RCC 7860 (cell line): ENCODE measurements around the gene FRK.
"Not testable (repeated sequence)": the region's sequence is repeated elsewhere in the genome, so short reads cannot be mapped to it uniquely, and the experiment has no call there.

ENCODE experiments used
- DNase-seq: peaks from one replicate; pipeline ENCODE4 v3.0.0-alpha.2; 2015; ENCODE audit warnings: low spot score
- FAIRE-seq: peaks from 2 replicates; lab custom pipeline; 2012; peaks lifted over from hg19 to GRCh38; lab: Jason Lieb, UNC

Gene FRK

DNA sequence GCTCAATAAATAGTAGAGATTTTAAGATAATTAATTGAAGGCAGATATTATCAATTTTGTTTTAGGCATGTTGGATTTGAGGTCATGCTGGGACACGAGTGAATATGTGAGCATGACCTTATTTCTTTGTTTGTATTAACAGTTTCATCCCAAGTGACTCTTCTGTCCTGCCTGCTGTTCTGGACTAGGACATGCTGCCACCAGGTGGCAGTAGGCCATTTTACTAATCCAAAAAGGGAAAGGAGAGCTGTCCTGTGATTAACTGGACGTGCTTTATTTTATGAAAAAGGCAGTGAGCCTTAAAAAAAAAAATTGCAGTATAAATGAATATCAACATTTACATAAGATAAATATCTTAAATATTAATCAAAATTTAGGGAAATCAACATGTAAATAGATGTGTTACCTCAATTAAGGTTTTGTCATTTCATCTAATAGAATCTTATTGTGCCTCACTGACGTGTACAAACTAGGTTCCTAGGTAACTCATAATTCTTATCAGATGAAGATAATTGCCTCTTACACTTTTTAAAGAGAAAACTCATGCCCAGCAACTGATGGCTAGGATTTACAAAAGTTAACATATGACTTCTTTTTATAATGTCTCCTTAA lies 49.8 kb downstream of the FRK start:
- DNase-seq (peak; percentile 29), FAIRE-seq (peak; percentile 60)

DNA sequence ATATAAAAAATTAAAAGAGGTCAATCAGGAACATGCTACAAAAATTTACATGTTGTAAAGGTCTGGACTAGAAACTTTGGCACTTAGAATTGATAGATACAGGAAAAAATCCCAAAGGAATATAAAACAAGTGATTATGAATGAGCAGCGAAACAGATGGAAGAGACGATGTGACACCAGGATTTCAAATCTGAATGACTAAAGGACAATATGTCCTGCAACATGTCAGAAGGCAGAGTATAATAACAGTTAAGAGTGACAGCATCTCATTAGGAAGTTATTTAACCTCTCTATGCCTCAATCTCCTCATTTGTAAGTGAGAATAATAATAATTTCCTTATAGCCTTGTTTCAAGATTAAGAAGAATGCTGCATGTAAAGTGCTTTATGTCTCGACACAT lies 50.3 kb downstream of the FRK start:
- no peak for DNase-seq
- FAIRE-seq, result no peak

DNA sequence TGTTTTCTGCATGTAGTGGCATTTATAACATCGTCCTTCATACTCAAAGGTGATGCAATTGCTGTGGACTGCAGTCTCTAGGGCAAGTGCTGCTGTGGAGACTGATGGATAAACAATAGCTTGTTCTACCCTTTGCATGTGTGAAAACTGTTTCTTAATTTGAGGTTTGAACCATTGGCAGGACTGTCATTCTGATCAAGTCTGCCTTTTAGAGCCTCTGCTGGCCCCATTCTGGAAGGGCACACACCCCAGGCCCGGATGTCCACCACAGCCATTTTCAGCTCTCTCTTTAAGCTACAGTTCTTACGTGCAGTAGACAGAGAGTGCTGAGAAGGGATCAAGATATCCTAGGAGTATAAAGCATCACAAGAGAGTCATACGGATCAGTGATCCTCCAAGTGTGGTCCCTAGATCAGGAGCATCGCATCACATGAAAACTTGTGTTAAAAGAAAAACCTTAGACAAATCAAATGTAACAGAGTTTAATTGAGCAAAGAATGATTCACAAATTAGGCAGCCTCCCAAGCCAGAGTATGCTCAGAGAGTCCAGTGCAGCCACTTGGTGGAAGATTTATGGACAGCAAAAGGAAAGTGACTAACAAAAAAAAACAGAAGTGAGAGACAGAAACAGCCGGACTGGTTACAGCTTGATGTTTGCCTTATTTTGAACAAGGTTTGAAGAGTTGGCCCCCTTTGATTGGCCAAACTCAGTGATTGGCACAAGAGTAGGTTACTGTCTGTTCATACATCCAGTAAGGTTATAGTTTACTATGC lies 52.0 kb downstream of the FRK start:
- DNase-seq (peak; percentile 68), FAIRE-seq (peak; percentile 87)

DNA sequence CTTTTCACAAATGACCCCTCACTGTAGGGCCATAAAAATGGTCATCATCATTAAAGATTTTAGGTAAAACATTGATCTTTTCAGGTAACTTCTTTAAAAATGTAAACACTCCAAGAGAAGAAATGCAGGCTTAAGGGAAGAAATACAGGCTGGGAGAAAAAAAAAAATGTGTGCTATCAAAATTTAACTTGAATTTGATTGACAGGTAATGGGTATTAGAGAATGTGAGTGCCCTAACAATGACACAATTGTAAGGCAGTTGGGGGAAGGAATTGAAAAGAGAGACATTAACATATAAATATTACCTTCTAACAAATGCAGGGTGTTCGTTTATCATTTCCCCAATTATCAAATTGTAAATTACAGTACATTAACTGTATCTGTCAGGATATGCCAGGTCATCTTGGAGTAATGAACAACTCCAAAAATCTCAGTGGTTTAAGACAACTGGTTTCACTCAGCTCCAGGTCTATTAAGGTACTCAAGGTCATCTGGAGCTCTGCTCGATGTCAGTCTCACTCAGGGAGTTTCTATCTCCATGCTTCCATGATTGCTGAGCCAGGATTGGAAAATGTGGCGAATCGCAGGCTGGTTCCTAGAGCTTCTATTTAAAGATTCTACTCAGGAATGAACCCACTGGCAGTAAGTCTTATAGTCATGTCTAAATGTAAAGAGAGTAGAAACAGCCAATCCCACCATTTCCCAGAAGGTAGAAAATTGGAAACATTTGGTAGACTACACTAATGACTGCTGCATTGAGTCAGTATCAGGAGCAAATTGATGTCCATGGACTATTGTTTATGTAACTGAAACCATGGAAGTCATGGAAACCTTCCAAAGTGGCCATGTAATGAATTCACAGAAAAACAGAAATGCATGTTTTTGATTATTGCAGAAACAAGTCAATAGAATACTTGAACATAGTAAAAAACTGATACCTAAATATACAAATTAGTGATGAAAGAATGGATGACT lies 55.6 kb downstream of the FRK start:
- FAIRE-seq (no peak), DNase-seq (no peak)

DNA sequence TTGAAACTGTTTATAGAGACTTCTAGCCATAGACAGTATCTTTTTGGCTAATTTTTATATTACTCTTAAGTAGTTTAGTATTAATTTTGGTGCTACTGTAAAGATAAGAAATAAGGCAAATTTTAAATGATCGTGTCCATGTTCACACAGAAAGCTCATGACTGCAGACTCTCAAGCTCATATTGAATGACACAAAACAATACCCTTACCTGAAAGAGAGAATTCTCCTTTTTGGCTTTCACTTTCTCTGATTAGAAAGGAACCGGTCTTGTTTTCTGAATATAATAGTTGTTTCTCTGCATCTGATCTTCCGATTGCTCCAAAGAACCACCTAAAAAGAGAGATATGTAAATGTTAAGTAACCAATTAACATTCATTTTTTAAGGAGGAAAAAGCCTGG lies 57.0 kb downstream of the FRK start:
- DNase-seq, result no peak
- no peak for FAIRE-seq

DNA sequence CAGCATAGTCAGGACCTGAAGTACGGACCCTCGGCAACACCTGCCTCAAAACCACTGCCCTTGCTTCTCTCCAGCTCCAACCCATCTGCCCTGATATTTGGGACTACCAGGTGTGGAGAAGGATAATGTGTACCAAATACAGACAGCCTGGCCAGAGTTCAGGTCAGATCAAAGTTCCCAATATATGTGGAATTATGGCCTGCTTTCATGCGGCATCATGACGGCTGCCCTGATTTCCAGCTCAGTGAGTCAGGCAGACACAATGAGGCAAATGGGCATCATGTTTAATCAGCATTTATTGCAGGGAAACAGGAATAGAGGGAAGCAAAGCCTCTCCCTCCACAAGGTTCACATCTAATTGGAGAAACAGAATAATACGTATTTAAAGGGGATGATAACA lies 57.9 kb downstream of the FRK start:
- FAIRE-seq (no peak), DNase-seq (no peak)

DNA sequence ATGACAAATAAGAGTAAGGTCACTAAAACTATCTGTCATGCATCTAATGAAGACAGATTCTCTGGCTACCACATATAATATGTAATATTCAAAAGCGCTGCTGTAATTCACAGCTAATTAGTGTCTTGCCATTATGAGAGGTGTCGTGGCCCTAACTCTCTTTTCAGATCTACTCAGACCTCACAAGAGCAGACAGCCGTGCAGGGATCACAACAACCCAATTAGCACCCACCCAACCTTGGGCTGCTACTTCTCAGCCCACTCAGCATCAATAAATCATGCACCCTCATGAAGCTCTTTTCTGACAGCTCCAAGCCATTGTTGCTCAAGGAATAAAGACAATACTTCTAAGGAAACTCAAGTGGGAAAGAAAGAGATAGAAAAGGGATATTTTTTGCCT lies 61.5 kb downstream of the FRK start:
- DNase-seq (no peak), FAIRE-seq (no peak)

DNA sequence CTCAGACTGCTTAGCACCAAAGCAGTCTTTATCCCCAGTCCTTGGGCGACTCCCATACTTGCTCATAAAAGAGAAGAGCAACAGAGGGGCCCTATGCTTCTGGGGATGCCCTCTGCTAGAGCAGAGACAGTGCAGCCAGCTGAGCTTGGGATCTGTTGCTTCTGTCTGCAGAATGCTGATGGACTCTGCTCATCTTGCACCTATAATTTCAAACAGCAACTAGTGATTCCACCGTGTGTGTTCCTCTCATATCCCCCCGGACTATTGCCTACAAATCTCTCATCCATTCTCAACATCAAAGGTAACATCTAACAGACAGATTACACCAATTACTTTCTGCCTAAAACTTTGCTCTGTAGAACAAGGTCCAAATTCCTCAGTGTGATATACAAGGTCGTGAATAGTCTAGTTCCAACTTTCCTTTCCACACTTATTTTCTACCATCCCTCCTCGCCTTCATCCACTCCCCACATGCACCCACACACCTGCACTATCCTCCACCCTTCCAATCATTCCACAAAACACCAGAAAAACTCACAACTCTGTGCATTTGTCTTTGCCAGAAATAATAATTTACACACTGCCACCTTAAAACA lies 62.6 kb downstream of the FRK start:
- no peak for FAIRE-seq

DNA sequence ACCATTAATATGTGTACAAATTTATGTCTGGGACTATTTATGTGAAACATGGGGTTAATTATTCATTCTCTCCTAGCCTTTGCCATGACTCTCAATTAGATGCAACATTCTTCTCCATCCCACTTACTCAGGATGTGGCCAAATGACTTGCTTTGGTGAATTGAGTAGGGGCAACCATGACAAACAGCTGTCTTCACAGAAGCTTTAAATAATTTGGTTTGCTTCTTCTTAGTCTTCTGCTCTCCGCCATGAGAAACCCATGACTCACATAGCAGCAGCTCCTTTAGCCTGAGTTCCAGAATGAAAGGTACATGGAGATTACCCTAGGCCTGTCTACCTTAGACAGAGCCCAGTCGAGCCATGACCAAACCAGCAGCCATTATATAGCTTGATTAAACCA lies 74.7 kb downstream of the FRK start:
- DNase-seq, result no peak
- FAIRE-seq, result no peak

More for the DNA sequence above, 62.6 kb downstream of the FRK start:
- DNase-seq, result no peak

DNA sequence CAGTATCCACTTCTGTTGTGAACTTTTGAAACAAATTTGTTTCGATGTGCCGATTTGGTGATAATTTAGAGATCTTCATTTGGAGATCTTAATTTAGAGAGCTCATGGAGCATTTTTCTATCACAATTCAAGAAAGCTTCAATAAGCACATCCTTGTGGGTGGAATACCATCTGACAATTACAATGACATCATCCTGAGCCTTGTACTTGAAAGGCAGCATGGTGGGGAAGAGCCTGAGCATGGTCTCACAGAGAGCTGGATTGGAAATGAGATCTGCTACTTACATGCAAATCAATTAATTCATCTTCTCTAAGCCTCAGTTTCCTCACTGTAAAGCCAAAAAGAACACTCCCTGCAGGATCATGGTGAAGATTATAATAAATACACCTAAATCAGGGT lies 75.9 kb downstream of the FRK start:
- FAIRE-seq (no peak), DNase-seq (no peak)

DNA sequence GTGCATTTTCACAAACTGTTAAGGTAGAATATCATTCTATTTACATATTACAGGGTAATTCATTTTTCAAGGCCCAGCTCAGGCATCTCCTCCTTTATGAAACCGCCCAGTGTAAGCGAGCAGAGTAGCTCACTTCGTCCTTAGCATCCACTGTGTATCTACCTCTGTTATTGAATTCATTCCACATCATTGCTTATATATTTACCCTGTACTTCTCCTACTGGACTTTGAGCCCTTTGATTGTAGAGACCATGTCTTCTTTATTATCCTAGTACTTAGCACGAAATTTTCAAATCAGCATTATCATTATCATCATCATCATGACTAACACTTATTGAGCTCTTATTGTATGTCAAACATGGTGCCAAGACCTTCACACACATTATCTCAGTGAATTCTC lies 76.7 kb downstream of the FRK start:
- DNase-seq (no peak), FAIRE-seq (no peak)

DNA sequence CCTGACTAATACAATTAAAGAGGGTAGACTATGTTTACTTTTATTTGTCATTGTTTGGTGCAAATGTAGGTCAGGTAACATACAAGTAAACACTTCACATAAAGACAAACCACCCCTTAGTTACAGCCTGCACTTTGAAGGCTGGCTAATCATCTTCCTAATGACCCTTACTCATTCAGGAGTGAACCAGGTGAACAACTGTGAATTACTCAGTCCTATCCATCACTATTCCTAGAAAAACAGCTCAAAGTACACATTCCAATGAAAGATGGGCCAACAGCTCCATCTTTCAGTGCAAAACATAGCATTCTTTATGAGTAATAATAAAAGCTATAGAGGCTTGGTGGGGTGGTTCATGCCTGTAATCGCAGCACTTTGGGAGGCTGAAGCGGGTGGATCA lies 78.2 kb downstream of the FRK start:
- DNase-seq, result no peak
- FAIRE-seq, result no peak

DNA sequence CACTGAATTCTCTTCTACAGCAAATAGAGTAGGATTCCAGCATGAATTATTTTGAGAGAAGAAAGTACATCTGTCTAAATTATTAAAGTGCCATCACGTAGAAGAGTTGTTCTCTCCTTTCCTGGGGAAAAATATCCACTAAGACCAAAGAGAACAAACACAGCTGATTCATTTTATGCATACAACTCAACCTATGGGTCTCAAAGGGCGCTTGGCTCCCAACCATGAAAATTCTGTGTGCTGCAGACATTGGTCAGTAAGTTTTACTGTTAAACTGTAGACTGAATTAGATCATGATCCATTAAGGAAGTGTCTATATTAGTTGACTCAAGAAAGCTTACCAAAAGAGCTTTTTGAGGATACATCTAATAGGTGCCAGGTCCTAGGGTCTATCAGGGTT lies 83.5 kb downstream of the FRK start:
- FAIRE-seq (no peak), DNase-seq (no peak)

DNA sequence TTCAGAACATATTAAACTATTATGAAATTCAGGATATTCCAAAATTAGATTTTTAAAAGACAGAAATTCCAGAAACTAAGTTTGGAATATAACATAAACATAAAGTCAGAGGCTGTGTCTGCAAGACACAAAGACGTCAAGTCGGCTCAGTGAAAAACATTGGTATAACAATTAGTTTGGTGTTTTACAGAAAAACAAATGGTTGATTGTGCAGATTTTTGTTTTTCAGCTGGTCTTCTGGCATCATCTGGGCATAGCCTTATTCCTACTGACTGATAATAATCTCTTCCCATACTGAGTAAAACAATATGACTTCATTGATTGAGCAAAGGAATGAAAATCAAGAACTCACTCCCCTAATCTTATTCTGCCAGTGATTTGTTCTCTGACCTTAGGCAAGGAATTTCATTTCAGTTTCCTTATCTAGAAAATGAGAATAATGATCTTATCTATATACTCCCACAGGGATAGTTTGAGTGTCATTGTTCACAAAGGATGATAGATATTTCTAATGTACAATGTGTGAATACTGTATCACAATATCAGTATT lies 84.3 kb downstream of the FRK start:
- DNase-seq, result no peak
- FAIRE-seq, result no peak

DNA sequence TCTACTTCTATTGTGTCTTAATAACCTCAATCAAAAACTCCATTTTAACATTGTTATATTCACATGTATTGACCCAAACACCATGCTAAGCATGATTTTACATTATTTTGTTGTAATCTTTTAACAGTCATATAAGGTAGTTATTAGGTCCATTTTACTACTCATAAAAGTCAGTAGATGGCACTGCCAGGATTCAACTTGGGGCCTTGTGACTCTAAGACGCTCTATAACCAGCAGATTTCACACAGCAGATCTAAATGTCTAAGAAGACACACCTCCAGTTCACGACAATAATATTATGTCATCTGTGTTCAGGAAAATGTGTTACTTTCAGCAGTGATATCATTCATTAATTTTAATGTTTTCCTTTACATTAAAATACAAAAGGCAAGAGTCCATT lies 88.0 kb downstream of the FRK start:
- DNase-seq, result no peak

DNA sequence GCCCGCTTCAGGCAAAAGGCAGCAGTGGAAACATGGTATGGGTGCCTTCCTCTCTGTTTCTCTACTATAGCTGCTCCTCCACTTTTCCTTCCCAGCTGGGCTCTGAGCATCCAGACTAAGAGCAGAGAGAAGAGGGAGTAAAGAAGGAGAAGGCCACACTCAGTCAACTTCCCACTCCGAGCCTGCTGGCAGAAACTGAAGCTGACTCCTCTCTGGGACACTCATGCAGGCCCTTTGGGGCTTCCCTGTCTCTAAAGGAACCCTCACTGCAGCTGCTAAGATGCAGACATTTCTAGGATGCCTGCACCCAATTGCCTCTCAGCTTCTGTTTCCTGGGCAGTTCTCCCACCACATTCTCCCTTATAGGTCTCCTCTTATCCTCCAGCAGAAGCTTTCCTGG lies 88.9 kb downstream of the FRK start:
- DNase-seq (no peak), FAIRE-seq (no peak)

More for the DNA sequence above, 88.0 kb downstream of the FRK start:
- no peak for FAIRE-seq

DNA sequence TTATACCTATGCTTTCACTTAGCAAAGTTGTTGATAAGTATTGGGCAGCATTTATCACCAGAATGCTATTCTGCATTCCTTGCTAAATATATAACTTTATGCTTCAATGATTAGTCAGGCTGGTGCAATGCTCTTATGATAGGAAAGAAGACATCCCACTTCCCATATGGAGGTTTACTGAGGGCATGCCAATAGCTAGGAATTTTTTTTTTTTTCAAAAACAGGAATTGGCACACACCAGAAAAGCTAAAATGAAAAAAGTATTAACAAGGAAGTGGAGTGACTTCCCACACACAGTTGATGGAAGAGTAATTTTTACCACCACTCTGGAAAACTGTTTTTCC lies 90.8 kb downstream of the FRK start:
- DNase-seq (no peak), FAIRE-seq (no peak)

DNA sequence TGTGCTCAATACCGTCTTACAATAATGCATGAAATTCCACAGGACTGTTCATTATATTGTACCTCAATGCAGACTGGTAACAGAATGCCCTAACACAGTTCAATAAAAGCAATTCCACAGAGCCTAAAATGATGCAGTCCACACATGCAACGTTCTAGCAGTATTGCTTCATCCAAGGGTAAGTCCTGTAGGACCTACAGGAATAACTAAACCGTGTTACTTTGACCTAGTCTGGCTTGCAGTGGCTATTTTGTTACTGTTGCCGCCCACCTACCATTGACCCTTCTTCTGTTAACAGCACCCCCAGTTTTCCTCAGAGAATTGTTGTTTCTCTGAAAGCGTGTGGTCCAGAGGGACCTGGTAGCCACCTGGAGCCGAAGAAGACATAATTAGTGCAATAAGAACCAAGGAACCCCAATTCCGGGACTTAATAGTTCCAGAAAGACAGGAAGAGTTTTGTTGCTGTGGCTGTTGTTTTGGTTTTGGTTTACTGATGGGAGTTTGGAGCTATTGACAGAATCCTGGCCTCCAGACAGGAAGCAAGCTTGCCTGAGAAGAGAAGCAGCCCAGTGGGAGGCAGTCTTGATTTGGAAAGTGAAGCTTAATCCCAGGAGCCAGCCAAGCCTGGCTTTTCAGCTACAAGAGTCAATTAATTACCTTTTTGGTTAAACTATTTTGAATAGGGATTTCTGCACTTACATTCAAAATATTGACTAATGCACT lies 91.3 kb downstream of the FRK start:
- DNase-seq, result no peak
- no peak for FAIRE-seq

DNA sequence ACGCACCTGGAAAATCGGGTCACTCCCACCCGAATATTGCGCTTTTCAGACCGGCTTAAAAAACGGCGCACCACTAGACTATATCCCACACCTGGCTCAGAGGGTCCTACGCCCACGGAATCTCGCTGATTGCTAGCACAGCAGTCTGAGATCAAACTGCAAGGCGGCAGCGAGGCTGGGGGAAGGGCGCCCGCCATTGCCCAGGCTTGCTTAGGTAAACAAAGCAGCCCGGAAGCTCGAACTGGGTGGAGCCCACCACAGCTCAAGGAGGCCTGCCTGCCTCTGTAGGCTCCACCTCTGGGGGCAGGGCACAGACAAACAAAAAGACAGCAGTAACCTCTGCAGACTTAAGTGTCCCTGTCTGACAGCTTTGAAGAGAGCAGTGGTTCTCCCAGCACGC lies 100.4 kb downstream of the FRK start:
- FAIRE-seq, result not testable (repeated sequence)

DNA sequence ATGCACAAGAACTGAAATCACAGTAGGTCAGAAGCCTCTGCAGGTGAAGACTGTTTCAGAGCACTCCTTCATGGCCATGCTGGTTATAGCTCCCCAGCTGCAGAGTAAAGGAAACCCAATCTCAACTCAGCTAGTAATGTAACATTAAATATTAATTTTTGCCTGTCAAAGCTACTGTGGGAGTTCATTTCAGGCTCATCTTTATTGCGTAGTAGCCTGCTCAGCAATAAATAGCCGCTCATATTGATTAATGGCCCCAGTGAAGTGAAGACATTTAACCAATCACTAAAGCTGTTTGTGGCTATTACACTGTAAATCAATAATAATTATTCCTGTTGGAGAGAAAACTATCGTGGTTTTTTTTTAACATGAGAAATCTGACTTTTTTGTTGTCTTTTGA lies 101.7 kb downstream of the FRK start:
- FAIRE-seq (no peak), DNase-seq (no peak)

More for the DNA sequence above, 100.4 kb downstream of the FRK start:
- not testable (repeated sequence) for DNase-seq
